ENCODE measurements around the gene UPF3A. TPM values are rescaled to one million over a fixed set of nuclear protein-coding genes. Genes with fewer than 3 reads are reported as not detected.
"Not testable (repeated sequence)": the region's sequence is repeated elsewhere in the genome, so short reads cannot be mapped to it uniquely, and the experiment has no call there.

The UPF3A gene
- polyA plus RNA-seq, 5 donors = 125 to 184 (median 154) TPM

GRCh38 chr13:114260814-114261213 is 20.6 kb upstream of the UPF3A start:
- DNase-seq = no peak

GRCh38 chr13:114261328-114261965 is 20.0 kb upstream of the UPF3A start:
- DNase-seq = no peak

DNA sequence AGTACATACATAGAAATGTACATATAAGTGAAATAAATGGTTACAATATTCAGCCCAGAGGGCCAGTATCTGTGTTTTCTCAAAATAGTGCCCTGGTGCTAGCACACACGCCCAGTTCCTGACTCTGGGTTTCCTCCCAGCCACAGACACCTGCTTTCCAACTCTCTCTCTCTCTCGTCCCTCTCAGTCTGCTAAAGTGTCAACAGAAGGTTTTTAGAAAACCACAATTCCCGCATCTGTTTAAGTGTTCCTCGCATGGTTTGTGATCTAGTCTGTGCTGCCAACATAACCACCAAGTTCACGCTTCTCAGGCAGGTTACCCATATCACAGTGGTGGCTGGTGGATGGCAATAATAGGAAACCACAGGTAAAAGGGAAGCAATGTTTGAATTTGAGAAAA is 17.8 kb upstream of the UPF3A start:
- no peak for DNase-seq

- DNase-seq = not testable (repeated sequence)
These were observed 17.1 kb upstream of the UPF3A start for GRCh38 chr13:114264313-114264712.

DNA sequence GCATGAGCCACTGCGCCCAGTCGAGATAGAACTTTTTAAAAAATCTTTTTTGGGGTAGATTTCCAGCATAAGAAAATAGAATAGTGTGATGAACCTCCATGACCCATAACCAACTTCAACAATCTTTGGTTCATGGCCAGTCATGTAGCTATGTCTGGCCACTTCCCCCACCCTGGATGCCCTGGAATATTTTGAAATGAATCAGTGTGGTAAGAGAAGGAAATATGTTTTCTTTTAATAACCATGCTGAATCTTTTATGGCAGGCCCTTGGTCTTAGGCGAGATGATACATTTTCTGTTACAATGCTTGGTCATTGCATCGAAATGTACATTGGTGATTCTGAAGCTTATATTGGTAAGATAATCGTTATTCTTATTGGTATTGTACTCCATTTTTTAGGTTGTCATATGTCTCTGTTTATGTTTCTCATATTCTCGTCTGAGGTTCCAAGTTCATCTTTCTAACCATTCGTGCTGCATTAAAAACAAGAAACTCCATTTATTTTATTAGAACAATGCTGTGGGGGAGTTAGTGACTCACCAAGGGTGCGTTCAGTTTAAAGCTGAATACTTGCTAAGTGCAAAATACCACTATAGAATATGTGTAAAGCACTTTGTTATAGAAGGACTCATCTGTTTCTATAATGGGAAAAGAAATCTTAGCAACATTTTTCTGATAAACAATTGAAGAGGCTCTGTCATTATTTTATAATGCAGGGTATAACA is 16.4 kb upstream of the UPF3A start:
- no peak for DNase-seq

DNA sequence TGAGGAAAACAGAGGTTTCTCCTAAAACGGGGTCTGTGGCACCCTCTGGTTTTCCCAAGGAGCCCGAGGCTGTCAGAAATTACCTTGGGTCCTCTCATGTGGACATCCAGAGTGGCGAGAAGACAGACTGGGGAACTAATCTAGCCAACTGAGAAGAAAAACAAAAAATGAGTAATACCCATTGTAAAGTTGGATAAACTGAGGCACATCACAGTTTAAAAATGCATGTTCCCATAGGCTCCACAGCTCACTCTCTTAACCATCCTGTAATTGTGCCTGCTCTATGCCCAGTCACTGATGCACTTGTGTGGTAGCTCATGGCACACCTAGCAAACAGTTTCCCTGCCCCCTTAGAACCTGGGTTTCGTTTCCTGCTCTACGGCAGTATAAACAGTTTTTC is 15.2 kb upstream of the UPF3A start:
- no peak for DNase-seq

GRCh38 chr13:114268344-114269280 is 12.8 kb upstream of the UPF3A start:
- no peak for DNase-seq

- DNase-seq = no peak
These were observed 12.1 kb upstream of the UPF3A start for GRCh38 chr13:114269281-114269770.

DNA sequence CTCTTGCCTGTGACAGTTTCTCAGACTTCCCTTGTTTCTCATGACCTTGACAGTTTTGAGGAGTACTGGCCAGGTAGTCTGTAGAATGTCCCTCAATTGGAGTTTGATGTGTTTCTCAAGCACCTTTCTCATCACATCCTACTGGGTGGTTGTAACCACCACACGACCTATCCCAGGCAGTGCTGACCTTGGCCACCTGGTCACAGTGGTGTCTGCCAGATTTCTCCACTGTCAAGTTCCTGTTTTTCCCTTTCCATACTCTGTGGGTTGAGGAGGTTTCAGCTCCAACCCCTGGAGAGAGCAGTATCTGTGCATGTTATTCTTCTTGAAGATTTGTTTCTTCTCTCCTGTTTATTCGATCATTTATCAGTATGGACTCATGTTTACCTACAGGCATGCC is 8.4 kb upstream of the UPF3A start:
- DNase-seq = no peak

GRCh38 chr13:114275304-114275703 is 6.1 kb upstream of the UPF3A start:
- peak; percentile 7 to 11 for DNase-seq

DNA sequence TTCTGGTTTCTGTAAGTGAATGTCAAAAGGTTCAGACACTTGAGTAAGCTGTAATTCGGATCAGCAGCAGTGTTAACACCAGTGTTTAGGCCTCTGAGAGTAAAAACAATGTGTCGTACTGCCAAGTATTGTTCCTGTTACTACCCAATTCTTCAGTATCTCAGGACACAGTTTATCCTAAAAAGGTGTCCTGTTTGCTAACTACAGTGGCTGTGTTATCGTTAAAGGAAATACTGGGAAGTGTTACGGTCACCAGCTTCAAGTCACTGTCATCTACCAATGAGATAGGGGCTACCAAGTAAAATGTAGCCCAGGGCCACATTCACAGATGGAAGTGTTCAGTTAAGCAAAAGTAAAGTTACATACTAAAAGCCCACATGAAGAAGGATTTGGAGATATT is 2.3 kb upstream of the UPF3A start:
- no peak for DNase-seq

GRCh38 chr13:114279758-114280355 is 1.5 kb upstream of the UPF3A start:
- DNase-seq = no peak

- peak; percentile 64 to 76 for DNase-seq
These were observed 755 bp downstream of the UPF3A start for GRCh38 chr13:114282041-114282670.

DNA sequence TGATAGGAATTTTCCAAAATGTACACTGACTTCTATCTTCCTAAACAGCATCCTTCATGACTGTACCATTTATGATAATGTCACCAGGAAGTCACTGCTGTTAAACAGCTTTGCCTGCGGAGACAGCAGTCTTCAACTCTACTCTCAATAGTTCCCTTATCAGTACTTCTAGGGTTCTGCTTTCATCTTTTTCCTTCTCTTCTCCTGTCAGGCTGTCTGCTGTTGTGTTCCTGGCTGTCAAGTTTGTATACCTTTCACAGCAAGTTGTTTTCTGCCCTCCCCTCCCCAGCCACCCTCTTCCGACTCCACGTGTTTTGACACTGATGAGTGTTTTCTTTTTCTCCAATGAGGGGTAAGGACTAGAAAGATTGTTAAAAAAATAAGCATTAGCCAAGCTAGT is 2.2 kb downstream of the UPF3A start:
- DNase-seq = no peak

GRCh38 chr13:114284680-114285079 is 3.3 kb downstream of the UPF3A start:
- no peak for DNase-seq

DNA sequence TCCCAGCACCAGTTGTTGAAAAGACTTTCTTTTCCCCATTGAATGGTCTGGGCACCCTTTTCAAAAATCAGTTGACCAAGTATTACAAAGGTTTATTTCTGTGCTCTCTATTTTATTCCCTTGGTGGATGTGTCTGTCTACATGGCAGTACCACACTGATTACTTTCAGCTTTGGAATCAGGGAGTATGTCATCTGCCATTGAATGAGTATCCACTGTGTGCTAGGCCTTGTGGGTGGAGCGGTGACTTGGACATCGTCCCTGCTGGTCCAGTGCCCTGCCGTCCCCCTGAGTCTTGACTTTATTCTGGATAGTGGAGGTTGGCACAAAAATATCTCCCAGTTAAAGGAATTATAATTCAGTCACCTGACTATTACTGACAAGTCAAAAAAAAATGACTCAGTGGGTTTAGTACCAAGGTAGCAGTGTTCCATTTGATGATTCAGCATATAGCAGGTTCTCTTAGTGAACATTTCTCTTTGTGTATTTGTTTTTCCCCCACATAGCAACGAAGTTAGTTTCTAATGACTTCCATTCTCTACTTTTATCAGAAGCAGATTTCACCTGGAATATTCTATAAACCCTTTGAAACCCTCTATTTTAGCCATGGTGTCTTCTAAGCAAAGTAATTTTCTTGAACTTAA is 3.9 kb downstream of the UPF3A start:
- no peak for DNase-seq

GRCh38 chr13:114286808-114287207 is 5.4 kb downstream of the UPF3A start:
- DNase-seq = no peak

DNA sequence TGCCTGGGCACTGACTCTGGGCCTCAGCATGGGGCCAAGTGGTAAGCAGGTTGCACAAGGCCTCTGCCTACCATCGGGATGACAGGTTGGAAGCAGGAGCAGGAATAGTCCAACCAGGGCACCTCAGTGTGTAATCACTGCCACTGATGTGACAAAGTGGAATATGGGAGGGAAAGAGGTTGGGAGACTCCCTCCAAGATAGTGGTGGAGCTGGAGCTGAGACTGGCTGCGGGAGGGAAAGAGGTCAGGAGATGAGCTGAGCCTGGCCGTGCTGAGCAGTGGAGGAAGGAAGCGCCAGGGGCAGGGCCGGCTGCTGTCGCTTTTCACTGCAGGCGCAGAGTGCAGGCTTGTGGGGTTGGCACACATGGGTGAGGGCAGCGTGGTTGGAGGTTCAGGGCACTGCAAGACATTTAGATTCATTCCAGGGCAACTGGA is 6.8 kb downstream of the UPF3A start:
- DNase-seq = no peak

GRCh38 chr13:114296448-114296847 is 15.0 kb downstream of the UPF3A start:
- no peak for DNase-seq

GRCh38 chr13:114296902-114297301 is 15.5 kb downstream of the UPF3A start:
- DNase-seq = no peak

GRCh38 chr13:114298866-114299265 is 17.5 kb downstream of the UPF3A start:
- DNase-seq = no peak

Data from right lung (tissue), 5 donors.